Activated naive CD4-positive, alpha-beta T cell treated with anti-CD3 and anti-CD28 coated beads, Interleukin-2, amount 50 U/mL, for 24 hours (primary cell): ENCODE measurements around the gene CDH13.

ENCODE experiments used
- H3K27ac Mint-ChIP-seq: one replicate; pipeline ENCODE4 v1.8.0; 2021; ENCODE audit warnings: mild to moderate bottlenecking, mixed read lengths
- H3K27me3 Mint-ChIP-seq: one replicate; pipeline ENCODE4 v1.8.0; 2021; ENCODE audit warnings: mixed read lengths
- H3K36me3 Mint-ChIP-seq: one replicate; pipeline ENCODE4 v1.8.0; 2021; ENCODE audit warnings: mixed read lengths
- H3K4me1 Mint-ChIP-seq: one replicate; pipeline ENCODE4 v1.8.0; 2021; ENCODE audit warnings: mixed read lengths
- H3K4me3 Mint-ChIP-seq: one replicate; pipeline ENCODE4 v1.8.0; 2021; ENCODE audit warnings: mild to moderate bottlenecking, mixed read lengths
- H3K9me3 Mint-ChIP-seq: one replicate; pipeline ENCODE4 v1.8.0; 2021; ENCODE audit warnings: mixed read lengths

CDH13 gene

GRCh38 chr16:82609140-82609539, 17.6 kb upstream of the CDH13 start:
- Mint-ChIP-seq H3K4me1 (no peaks in the 10 kb centered on the region), H3K36me3 (no peaks in the 10 kb centered on the region), H3K9me3 (no peaks in the 10 kb centered on the region), H3K4me3 (no peak overlapping the region), H3K27ac (no peak overlapping the region), H3K27me3 (no peaks in the 10 kb centered on the region)

DNA sequence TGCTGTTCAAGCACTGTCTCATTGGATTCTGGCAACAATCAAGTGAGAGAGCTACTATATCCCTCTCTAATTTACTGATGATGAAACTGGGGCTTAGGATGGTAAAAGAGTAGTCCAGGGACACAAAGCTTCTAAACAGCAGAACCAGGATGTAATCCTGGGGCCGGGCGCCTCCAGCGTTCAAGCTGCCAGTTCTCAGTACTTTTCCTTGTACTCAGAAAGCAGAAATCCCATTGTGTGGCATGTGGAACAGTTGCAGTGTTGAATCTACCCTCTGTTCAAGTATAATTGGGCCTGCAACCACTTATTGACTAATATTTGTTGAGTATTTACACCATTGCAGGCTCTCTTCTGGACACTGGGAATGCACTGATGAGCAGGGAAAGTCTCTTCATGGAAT, 14.5 kb upstream of the CDH13 start:
- no peaks in the 10 kb centered on the region for H3K4me1 Mint-ChIP-seq
- H3K9me3 Mint-ChIP-seq: no peaks in the 10 kb centered on the region
- no peak overlapping the region for H3K4me3 Mint-ChIP-seq
- no peaks in the 10 kb centered on the region for H3K27me3 Mint-ChIP-seq
- no peak overlapping the region for H3K27ac Mint-ChIP-seq
- no peaks in the 10 kb centered on the region for H3K36me3 Mint-ChIP-seq

- Mint-ChIP-seq H3K4me1 (no peaks in the 10 kb centered on the region), H3K4me3 (no peak overlapping the region), H3K27me3 (no peaks in the 10 kb centered on the region), H3K27ac (no peak overlapping the region), H3K36me3 (no peaks in the 10 kb centered on the region), H3K9me3 (no peaks in the 10 kb centered on the region)
Observed at GRCh38 chr16:82616356-82616755, 10.4 kb upstream of the CDH13 start.

DNA sequence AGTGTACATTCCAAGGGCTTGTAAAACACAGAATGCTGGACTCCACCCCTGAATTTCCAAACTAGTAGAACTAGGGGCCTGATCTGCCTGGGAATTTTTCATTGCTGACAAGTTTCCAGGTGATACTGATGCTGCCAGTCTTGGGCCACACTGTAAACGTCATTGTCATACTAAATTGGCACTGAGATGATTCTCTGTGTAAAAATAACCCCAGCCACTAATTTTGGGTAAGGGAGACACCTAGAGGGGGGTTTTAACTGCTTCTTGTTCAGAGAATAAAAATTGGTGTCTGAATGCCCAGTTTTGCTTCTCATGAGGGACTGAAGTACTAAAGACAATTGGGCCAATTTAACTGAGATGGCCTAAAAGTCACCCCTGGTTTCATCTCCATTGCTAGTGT, 5.0 kb upstream of the CDH13 start:
- Mint-ChIP-seq H3K9me3 (no peaks in the 10 kb centered on the region), H3K27me3 (peaks cover 15% of the 10 kb centered on the region)

GRCh38 chr16:82623241-82623640, 3.5 kb upstream of the CDH13 start:
- no peak overlapping the region for H3K4me3 Mint-ChIP-seq
- peaks cover 19% of the 10 kb centered on the region for H3K27me3 Mint-ChIP-seq
- no peaks in the 10 kb centered on the region for H3K36me3 Mint-ChIP-seq
- H3K27ac Mint-ChIP-seq: no peak overlapping the region
- no peaks in the 10 kb centered on the region for H3K9me3 Mint-ChIP-seq
- H3K4me1 Mint-ChIP-seq: no peaks in the 10 kb centered on the region

More for the DNA sequence above, 5.0 kb upstream of the CDH13 start:
- Mint-ChIP-seq H3K4me1 (no peaks in the 10 kb centered on the region), H3K36me3 (no peaks in the 10 kb centered on the region), H3K27ac (no peak overlapping the region), H3K4me3 (no peak overlapping the region)

DNA sequence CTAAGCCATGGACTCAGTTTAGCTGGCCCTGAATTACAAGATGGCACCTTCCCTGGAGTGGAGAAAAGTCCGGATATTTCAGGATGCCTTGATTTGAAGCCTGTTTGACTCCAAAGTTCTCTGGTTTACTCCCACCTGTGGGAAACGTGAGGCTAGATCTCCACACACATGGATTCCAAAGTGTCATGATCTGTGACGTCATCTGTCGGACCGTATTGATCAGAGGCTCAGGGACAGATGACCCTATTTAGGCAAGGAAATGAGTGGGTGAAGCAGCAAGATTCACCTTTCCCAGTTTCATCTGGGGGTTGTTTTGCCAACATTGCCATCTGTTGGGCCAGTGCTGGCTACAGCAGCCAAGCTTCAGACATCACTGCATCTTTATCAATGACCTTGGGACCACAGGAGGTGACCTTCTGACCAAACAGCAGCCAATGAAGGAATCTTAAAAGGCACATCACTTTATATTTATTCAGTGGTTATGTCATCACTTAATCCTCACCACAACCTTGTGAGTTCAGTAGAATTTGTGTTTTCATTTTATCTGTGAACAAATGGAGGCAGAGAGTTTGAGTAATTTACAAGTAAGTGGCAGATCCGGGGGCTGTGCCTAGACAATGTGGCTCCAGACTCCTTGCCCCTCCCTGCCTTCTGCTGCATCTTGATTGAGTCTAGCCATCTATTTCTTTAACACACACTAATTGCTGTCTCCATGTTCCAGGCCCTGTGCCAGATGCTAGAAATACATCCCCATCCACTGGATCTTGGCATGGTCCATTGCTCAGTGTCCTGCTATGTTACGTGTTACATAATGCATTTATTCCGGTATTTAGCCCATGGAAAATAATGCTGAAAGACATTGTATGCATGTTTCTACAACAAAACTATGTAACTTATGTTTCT, 1.5 kb upstream of the CDH13 start:
- Mint-ChIP-seq H3K27ac (no peak overlapping the region), H3K27me3 (peaks cover 33% of the 10 kb centered on the region), H3K36me3 (no peaks in the 10 kb centered on the region), H3K9me3 (no peaks in the 10 kb centered on the region), H3K4me1 (no peaks in the 10 kb centered on the region), H3K4me3 (no peak overlapping the region)

DNA sequence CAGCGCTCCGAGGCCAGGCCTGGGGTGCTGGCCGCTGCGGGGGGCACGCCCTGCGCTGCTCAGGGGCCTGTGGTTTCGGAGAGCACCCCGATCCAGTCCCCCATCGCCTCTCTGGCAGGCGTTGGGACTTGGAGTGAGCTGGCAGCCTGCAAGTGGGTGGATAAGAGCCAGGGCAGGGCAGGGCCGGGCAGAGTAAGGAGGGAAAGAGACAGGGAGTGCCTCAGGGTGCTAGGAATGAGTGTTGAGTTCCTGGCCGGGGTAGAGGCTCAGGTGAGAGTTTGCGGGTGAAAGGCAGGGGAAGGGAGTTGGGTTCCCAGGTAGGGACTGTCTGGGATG, 1.3 kb downstream of the CDH13 start:
- H3K27me3 Mint-ChIP-seq: peaks cover 42% of the 10 kb centered on the region
- no peaks in the 10 kb centered on the region for H3K4me1 Mint-ChIP-seq
- no peaks in the 10 kb centered on the region for H3K36me3 Mint-ChIP-seq
- no peaks in the 10 kb centered on the region for H3K9me3 Mint-ChIP-seq
- H3K4me3 Mint-ChIP-seq: no peak overlapping the region
- H3K27ac Mint-ChIP-seq: no peak overlapping the region

DNA sequence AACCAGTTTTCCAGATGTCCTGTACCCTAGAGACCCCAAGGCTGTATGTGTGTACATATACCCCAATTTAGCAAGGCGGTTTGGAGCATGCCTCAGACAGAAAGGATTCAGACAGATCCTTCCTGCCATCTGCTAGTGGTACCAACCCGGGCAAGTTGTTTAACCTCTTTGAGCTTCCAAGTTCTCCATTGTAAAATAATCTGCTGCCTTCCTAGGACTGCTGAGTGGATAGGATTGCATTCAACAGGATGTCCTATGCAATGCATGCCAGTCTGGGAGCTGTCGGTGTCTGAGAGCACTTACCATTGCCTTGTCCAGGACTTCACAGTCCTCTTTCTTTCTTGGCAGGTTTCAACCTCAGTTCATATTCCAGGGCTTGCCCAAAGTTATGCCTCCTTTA, 1.9 kb downstream of the CDH13 start:
- no peak overlapping the region for H3K4me3 Mint-ChIP-seq
- H3K36me3 Mint-ChIP-seq: no peaks in the 10 kb centered on the region
- peaks cover 42% of the 10 kb centered on the region for H3K27me3 Mint-ChIP-seq
- H3K27ac Mint-ChIP-seq: no peak overlapping the region
- H3K4me1 Mint-ChIP-seq: no peaks in the 10 kb centered on the region
- no peaks in the 10 kb centered on the region for H3K9me3 Mint-ChIP-seq

GRCh38 chr16:82629441-82630027, 2.8 kb downstream of the CDH13 start:
- Mint-ChIP-seq H3K27me3 (peaks cover 41% of the 10 kb centered on the region), H3K4me3 (no peak overlapping the region), H3K27ac (no peak overlapping the region), H3K36me3 (no peaks in the 10 kb centered on the region), H3K4me1 (no peaks in the 10 kb centered on the region), H3K9me3 (no peaks in the 10 kb centered on the region)

GRCh38 chr16:82630219-82630618, 3.5 kb downstream of the CDH13 start:
- no peaks in the 10 kb centered on the region for H3K9me3 Mint-ChIP-seq
- H3K4me1 Mint-ChIP-seq: no peaks in the 10 kb centered on the region
- peaks cover 37% of the 10 kb centered on the region for H3K27me3 Mint-ChIP-seq
- H3K4me3 Mint-ChIP-seq: no peak overlapping the region
- H3K27ac Mint-ChIP-seq: no peak overlapping the region
- no peaks in the 10 kb centered on the region for H3K36me3 Mint-ChIP-seq

DNA sequence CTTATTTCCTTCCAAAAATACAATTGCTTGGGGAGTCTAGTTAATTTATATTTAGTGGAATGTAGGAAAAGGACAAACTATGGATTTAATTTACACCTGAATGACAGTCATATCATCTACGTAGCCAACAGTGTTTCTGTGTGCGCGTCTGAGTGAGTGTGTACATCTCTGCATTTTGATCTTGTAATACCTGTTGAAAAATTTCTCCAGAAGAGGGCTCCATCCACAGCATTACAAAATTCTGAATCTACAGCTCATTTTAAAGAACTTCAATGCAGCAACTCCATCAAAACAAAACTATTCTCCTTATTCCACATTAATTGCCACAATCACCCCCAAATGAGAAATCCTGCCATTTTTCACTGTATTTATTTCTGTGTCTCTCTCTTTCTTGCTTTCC, 3.9 kb downstream of the CDH13 start:
- Mint-ChIP-seq H3K27ac (no peak overlapping the region), H3K4me1 (no peaks in the 10 kb centered on the region), H3K4me3 (no peak overlapping the region), H3K9me3 (no peaks in the 10 kb centered on the region), H3K36me3 (no peaks in the 10 kb centered on the region), H3K27me3 (peaks cover 34% of the 10 kb centered on the region)

- Mint-ChIP-seq H3K4me3 (no peak overlapping the region), H3K36me3 (no peaks in the 10 kb centered on the region), H3K4me1 (no peaks in the 10 kb centered on the region), H3K27me3 (peaks cover 28% of the 10 kb centered on the region), H3K9me3 (no peaks in the 10 kb centered on the region), H3K27ac (no peak overlapping the region)
Observed at GRCh38 chr16:82631701-82632685, 5.2 kb downstream of the CDH13 start.

DNA sequence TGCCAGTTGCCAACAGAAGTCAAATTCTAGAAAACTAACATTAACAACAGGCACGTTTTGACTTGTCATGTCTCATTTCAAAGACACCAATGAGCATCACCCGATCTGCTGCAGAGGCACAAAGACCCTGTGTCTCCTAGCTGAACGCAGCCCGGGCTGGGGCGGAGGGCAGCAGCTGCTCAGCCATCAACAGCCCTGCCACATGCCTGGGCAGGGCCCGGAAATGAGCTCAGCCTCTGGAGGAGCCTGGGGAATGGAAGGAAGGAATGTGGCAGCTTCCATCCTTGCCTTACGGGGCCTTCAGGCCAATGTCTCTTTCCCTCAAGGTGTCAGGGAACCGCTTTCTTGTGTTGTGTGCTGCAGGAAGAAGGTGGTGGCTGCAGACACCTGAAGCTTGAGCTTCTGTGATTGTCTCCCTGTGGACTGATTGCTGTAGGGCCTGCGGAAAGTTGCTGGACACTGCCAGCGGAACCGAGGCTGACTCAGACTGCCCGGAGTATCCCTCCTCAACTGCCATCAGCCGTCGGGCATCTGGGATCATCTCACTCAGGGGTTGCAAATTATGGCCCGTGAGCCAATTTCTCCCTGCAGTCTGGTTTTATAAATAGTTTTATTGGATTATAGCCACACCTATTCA, 7.3 kb downstream of the CDH13 start:
- Mint-ChIP-seq H3K4me1 (no peaks in the 10 kb centered on the region), H3K9me3 (no peaks in the 10 kb centered on the region), H3K27me3 (peaks cover 19% of the 10 kb centered on the region)

GRCh38 chr16:82634955-82635610, 8.3 kb downstream of the CDH13 start:
- H3K4me3 Mint-ChIP-seq: no peak overlapping the region
- H3K36me3 Mint-ChIP-seq: no peaks in the 10 kb centered on the region
- H3K27me3 Mint-ChIP-seq: peaks cover 10% of the 10 kb centered on the region
- H3K27ac Mint-ChIP-seq: no peak overlapping the region
- no peaks in the 10 kb centered on the region for H3K9me3 Mint-ChIP-seq
- H3K4me1 Mint-ChIP-seq: no peaks in the 10 kb centered on the region

More for the DNA sequence above, 7.3 kb downstream of the CDH13 start:
- Mint-ChIP-seq H3K4me3 (no peak overlapping the region), H3K27ac (no peak overlapping the region), H3K36me3 (no peaks in the 10 kb centered on the region)

- H3K27me3 Mint-ChIP-seq: peaks cover 3% of the 10 kb centered on the region
- no peaks in the 10 kb centered on the region for H3K9me3 Mint-ChIP-seq
- no peak overlapping the region for H3K4me3 Mint-ChIP-seq
- H3K36me3 Mint-ChIP-seq: no peaks in the 10 kb centered on the region
- no peaks in the 10 kb centered on the region for H3K4me1 Mint-ChIP-seq
- H3K27ac Mint-ChIP-seq: no peak overlapping the region
Observed at GRCh38 chr16:82636485-82636884, 9.7 kb downstream of the CDH13 start.
